ENCODE data around the gene IL27RA.

The IL27RA gene

DNA sequence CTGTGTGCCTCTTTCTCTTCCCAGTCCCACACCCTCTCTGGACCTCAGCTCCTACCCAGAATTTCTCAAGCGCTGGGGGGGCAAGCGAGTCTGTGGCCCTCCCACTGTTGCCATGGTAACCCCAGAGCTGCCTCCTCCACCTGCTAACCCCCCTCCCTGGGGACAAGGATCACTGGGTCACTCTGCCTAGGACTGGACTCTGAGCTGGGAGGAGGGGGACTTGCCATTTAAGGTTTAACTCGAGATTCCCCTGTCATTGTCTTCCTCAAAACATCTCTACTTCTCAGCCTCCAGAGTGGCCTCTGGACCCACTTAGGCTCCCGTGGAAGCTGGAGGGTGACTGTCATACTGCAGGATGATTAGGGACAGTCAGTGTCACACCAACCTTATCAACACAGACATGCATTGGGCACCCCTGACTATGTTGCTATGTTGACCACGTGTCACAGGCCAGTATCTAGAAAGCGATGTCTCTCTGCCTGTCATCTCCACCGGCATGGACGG, 28.1 kb downstream of the IL27RA start:
- DNase-seq (ENCODE audit: low read depth), result no peak

DNA sequence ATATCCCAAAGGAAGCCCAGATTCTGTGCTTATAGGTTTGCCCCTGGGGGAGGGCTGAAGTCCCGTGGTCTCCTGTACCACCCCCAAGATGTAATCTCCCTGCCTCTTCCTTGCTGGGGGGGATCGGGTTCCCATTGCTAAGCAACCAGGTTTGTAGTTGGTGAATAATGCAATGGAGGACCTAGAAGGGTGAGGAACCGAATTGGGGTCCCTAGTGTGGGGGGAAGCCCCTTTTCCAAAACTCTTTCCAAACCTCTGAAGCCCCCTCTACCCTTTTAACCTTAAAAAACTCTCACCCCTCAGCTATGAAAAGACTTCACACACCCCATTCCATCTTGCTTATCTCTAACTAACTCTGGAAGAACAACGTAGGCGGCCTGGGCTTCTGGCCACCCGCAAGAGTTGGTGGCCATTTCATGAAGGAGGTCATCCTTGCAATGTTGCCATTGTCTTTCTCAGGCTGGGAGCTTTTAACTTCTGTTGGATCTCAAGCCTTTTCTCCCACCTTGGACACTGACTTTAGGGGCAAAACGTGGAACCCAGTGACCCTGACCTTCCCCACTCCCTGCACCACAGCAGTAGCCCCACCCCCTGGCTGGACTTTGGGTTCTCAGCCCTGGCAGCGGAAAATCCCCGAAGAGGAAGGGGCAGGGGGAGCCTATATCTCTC, 29.7 kb downstream of the IL27RA start:
- DNase-seq (ENCODE audit: low read depth), result no peak

DNA sequence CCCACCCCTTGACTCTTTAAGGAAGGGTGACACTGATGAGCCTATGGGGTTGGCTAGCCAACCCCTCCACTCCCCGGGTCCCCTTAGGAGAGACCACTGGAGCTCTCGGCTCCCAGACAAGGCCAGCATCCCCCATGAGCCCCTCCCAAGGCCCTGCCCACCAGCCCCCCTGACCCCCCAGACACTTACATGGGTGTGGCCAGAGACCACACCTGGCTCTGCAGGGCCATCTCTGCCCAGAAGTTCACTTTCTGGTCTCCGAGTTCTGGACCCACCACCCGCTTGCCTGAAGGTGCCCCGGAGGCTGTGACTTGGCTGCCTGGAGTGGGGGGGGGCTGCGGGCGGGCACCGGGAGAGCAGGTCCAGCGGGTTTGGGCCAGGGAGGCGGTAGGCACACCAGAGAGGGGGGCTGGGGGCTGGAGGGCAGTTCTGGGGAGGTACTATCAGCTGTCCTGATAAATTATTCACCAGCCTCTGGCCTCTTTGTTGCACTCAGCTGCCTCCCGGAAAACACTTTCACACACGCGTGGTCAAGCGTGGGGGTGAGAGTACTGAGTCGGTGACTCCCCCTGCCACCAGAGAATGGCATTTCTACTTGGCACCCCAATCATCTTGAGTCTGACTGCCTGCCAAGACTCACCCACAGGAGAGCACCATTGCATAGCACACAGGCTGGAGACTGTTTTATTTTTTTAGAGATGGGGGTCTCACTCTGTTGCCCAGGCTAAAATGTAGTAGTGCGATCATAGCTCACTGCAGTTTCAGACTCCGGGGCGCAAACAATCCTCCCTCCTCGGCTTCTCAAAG, 30.4 kb downstream of the IL27RA start, which contains the start of gene PALM3:
Gene PALM3 (minus strand): TSS at position 326 of the 807 bp plus-strand sequence. CDS start 96 bp downstream, at position 230.
- DNase-seq (ENCODE audit: low read depth), result no peak

DNA sequence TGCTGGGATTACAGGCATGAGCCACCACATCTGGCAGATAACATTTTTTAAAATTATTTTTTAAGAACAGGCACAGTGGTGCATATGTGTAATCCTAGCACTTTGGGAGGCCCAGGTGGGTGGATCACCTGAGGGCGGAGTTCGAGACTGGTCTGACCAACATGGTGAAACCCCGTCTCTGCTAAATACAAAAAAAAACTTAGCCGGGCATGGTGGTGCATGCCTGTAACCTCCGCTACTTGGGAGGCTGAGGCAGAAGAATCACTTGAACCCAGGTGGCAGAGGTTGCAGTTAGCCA, 30.9 kb downstream of the IL27RA start:
- no peak for DNase-seq (ENCODE audit: low read depth)

DNA sequence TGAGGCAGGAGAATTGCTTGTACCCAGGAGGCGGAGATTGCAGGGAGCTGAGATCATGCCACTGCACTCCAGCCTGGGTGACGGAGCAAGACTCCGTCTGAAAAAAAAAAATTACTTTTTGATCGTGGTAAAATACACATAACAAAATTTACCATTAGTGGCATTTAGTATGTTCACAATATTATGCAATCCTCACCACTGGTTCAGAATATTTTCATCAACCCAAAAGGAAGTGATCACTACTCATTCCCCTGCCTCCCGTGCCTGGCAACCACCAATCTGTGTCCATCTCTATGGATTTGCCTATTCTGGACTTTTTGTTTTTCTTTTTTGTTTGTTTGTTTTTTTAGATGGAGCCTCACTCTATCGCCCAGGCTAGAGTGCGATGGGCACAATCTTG, 31.5 kb downstream of the IL27RA start:
- DNase-seq (ENCODE audit: low read depth), result no peak

DNA sequence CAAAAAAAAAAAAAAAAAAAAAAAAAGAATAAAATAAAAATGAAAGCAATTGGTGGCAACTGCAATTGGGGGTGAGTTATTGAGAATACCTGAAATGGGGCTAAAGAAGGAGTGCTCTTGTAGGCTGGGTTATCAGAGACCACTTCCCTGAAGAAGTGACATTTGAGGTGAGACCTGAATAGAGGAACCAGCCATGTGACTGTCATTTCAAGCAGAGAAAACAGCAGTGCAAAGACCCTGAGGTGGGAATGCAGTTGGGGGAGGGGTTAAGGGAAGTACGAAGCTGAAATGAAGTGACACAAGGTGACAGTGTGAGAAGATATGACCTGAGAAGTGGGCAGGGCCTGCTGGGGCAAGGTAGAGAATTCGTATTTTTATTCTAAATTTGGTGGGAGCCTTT, 34.6 kb downstream of the IL27RA start:
- DNase-seq (ENCODE audit: low read depth), result no peak

DNA sequence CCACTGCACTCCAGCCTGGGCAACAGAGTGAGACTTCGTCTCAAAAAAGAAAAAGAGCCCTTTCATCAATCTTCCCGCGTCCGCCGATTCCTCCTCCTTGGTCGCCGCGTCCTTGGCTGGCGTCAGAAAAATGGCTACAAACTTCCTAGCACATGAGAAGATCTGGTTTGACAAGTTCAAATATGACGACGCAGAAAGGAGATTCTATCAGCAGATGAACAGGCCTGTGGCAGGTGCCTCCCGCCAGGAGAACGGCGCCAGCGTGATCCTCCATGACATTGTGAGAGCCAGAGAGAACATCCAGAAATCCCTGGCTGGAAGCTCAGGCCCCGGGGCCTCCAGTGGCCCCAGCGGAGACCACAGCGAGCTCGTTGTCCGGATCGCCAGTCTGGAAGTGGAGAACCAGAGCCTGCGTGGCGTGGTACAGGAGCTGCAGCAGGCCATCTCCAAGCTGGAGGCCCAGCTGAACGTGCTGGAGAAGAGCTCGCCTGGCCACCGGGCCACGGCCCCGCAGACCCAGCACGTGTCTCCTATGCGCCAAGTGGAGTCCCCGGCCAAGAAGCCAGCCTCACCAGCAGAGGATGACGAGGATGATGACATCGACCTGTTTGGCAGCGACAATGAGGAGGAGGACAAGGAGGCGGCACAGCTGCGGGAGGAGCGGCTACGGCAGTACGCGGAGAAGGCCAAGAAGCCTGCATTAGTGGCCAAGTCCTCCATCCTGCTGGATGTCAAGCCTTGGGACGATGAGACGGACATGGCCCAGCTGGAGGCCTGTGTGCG, 38.9 kb downstream of the IL27RA start:
- DNase-seq (ENCODE audit: low read depth), result no peak

DNA sequence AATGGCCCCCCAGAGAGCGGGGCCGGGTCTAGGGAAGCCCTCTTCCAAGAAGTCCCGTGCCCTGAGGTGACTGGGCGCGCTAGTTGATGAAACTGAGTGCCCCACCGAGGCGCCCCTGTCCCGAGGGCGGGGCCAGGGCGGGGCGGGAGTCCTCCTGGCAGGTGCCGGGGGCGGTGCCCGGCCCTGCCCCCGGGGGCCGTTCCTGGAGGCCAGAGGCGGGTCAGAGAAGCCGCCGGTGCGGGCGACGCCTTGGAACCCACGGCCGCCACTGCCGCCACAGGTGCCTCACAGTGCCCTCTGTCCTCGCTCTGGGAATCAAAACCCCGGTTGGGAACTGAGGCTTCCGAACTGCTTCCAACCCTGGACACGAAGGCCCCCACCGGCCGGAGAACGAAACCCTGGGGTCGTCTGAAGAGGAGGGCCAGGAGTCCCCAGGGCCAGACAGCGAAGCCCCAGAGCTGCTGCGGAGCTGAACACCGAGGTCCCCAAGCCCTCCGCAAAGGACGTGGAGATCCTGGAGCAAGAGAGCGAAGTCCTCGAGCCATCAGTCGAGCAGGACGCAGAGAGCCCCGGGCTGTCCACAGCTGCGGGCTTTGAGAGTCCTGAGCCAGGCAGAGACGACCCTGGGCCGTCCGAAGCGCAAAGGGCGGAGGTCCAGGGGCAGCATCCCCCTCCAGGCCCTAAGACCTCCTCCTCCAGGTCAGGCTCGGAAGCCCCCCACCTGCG, 41.1 kb downstream of the IL27RA start, which contains the start of gene MISP3:
Gene MISP3 (plus strand): TSS at position 252 of the 726 bp plus-strand sequence. CDS start 524 bp downstream, outside the sequence.
- DNase-seq (ENCODE audit: low read depth), result no peak

DNA sequence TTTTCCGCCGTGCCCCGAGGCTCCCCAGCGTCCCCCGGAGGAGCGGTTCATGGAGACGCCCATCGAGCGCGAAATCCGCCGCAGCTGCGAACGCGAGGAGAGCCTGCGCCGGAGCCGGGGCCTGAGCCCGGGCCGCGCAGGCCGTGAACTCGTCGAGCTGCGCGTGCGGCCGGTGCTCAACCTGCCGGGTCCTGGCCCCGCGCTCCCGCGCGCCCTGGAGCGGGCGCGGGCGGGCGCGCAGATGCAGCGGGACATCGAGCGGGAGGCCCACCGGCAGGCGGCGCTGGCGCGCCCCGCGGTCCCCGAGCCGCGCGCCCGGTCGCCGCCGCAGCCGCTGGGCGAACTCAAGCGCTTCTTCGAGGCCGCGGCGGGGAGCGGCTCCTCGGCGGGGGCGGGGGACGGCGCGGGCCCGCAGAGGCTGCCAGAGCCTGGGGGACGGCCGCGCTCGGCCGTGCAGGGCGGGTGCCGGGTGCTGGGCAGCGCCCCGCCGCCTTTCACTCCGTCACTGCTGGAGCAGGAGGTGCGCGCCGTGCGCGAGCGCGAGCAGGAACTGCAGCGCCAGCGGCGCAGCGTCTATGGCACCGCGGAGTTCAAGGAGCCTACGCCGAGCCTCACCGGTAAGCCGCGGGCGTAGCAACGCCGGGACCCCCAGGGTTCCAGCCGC, 41.8 kb downstream of the IL27RA start:
- peak; percentile 50 for DNase-seq (ENCODE audit: low read depth)

DNA sequence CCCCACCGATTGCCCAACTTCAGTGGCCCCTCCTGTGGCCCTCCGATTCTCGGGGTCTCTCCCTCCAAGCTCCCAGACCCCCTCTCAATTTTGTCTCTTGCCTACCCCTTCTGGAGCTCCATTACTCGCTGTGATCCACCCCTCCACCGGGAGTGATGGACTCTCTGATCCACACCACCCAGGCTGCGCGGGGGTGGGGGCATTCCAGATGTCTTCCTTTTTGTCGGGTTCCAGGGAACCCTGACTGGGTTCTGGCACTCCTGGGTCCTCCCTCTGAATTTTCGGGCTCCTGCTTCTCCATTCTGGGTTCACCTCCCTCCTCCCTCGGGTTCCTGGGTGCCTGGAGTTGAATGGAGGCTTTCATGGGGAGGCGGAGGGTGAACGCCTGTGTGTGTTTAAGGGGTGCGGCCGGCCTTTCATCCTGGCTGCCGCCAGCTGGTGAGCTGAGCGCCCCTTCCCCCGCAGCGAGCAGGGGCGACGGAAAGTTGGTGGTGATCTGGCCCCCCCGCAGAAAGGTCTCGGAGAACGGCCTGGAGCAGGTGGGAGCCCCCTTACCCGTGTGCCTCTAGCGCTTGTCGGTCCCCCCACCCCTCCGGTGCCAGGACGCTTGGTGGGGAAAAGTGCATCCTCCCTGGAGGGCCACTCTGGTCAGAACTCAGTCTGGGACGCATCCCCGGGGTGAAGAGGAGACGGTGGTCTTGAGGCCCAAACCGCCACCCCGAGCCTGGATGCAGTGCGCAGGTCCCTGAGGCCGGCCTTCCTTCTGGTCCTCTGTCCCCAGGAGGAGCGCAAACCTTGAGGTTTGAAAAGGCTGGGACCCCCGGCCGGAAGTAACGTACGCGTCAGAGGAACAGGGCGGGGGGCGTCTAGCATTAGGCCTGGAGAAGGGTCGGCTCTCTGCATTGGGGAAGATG, 42.6 kb downstream of the IL27RA start:
- no peak for DNase-seq (ENCODE audit: low read depth)

DNA sequence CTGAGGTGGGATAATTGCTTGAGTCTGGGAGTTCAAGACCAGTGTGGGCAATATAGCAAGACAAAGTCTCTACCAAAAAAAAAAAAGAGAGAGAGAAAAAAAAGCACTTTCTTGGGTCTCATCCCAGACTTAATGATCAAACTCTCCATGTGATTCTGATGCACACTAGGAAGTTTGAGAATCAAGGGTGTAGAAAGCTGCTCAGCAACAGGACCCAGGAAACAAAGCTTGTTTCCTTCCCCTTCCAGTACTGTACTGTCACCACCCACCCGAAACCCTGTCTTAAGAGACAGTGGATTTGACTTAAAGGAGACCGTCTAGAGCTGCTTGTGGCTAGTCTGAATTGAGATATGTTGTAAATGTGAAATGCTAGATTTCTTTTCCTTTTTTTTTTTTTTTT, 46.8 kb downstream of the IL27RA start:
- no peak for DNase-seq (ENCODE audit: low read depth)

DNA sequence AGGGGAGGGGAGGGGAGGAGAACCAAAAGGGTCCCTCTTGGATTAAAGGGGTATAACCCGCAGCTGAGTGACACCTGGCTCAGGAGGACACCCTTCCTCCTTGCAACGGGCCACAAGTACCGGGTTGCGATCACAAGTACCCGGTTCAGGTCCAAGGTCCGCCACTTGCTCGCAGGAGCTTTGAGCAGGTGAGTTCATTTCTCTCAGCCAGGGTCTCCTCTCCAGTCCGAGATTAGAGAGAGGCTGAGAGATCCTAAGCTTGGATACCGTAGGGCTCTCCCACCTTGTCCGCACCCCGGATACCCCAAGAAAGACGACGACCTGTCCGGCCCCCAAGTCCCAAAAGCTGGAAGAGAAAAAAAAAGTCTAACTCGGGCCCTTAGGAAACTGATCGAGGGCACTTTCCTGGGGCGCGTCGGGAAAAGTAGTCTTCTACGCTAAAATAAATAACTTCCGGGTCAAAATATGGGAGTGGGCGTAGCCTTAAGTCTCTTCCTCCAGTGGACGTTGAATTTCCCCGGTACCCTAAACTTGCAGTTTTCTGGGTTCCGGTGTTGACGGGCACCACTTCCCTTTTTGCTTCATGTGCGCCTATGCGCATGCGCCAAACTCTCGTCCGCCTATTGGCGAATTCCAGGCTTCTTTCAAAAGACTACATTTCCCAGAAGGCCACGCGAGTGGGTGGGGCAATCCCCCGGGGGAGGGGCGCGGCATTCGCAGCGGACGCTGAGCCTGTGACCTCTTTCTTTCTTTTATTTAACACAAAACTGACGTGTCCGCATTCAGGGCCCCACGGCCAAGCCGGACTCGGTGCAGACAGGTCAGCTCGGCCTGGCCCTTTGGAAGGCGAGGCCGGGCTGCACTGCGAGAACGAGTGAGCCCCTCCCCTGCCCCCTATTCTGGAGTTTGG, 49.6 kb downstream of the IL27RA start:
- DNase-seq (ENCODE audit: low read depth), result peak; percentile 99

DNA sequence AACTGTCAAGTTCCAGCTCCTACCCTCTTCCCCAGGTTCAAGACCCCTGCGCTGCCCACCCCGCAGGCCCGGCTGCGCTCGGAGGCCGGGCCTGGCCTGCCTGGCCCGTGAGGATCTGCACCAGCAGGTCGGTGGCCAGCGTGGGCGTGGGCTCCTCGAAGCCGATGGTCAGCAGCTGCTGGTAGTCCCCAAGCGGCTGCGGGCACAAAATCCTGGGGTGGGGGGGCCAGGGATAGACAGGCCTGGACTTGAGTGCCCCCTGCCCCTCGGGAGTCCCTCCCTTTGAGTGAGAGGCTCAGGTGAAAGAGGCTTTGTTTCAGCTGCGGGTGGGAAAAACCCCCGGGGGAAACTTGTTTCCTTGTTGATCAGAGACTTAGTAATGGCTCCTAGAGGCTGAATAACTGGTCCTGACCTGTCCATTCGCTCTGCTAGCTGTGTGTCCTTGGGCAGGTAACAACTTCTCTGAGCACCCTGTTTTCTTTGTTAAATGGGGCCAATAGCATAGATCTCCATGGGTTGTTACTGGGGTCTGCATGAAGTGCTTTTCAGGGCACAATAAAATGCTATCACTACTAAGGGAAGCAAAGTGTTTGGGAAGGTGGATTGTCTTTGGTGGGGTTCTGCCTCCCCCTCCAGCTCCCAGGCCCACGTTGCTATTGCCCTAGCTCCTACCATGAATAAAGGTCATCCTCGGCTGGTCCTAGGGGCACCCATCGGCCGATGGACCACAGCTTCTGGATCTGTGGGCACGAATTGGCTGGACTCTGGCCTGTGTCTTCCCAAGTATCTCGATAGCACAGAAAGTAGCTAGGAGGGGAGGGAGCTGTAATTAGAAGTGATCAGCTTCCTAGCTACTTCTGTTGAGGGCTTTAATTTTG, 50.5 kb downstream of the IL27RA start:
- no peak for DNase-seq (ENCODE audit: low read depth)

DNA sequence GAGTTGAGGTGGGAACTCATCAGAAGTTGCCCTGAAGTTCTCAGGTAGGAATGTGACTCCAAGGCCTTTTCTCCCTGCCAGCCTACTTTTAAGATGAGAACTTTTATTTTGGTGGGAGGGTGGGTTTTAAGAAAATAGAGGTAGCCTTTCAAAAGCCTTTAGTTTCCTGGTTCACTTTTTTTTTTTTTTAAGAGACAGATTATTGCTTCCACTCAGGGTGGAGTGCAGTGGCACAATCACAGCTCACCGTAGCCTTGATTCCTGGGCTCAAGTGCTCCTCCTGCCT, 51.1 kb downstream of the IL27RA start:
- no peak for DNase-seq (ENCODE audit: low read depth)

DNA sequence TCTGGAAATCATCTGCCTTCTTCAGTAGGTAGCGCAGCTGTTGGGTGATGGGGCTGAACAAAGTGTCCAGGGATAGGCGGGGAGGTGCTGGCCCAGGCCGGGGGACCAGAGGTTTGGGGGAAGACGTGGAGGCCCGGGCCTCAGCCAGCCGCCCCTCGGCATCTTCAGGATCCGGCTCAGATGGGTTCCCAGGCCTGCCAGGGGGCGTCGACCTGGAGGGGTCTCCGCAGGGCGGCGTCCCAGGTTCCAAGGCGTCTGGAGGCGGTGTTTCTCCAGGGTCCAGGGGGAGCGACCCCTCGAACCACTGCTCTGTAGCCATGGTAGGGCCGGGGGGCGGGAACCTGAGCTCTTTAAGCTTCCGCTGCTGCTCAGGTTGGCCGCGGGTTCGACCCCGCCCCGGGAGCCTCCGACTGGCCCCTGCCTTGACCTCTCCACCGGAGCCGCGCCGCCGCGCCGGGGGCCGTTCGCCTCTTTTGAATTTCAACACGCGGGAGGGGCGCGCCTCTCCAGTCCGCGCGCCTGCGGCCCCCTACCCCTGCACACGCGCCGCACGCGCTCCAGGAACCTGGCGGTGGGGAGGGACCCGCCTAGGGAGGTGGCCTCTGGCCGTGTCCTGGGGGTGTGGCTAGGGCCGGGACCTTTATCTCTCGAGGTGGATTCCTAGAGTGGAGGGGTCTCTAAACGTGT, 53.9 kb downstream of the IL27RA start, which contains the start of gene C19orf67:
Gene C19orf67 (minus strand): TSS at position 475 of the 687 bp plus-strand sequence. CDS start 156 bp downstream, at position 319.
- no peak for DNase-seq (ENCODE audit: low read depth)

DNA sequence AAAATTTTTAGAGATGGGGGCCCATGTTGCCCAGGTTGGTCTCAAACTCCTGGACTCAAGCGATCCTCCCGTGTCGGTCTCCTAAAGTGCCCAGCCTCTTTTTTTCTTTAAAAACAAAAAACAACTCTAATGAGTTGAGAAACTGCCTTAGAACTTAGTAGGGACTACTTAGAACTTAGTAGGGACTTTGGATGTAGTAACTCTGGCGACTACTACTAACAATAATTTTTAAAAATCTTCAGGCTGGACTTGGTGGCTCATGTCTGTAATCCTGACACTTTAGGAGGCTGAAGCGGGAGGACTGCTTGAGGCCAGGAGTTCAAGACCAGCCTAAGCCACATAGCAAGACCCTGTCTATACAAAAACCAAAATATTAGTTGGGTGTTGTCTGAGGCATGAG, 54.5 kb downstream of the IL27RA start:
- no peak for DNase-seq (ENCODE audit: low read depth)

DNA sequence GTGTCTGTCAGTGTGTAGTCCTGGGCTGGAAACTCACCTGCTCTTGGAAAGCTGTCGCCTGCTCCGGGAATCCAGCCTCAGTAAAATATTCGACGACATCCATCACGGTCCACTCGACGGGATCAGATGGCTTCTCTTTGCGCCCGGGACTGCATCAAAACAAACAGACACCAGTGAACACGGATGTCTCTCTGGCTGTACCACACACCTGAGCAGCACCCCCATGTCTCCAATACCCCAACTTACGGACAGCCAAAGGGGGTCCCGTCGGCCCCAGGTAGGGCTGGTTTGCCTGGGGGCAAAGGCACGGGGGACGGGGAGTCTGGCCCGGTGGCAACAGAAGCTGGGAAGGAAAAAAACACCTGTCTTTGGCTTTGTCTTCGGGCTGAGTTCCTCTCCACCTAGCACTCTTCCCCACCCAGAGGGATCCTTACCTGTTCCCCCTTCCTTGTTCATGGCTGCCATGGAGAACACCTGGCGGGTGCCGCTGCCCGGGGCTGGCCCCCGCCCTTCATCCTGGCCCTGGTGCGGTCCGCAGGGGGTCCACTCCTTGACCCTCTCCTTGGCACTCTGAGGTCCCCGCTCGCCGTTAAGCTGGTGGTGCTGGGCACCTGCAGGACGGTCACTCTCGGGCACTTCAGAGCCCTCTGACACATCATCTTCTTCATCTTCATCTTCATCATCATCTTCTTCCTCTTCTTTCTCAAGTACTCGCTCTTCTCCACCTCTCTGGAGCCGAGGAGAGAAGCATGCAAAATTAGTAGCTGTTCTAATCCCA, 57.3 kb downstream of the IL27RA start:
- DNase-seq (ENCODE audit: low read depth), result no peak

All from stimulated activated CD8-positive, alpha-beta memory T cell treated with anti-CD3 and anti-CD28 coated beads, Interleukin-7, amount 100 ng/mL, for 24 hours (primary cell).